ENCODE data around the gene STING1.
"Not testable (repeated sequence)": the region's sequence is repeated elsewhere in the genome, so short reads cannot be mapped to it uniquely, and the experiment has no call there.

STING1 gene

DNA sequence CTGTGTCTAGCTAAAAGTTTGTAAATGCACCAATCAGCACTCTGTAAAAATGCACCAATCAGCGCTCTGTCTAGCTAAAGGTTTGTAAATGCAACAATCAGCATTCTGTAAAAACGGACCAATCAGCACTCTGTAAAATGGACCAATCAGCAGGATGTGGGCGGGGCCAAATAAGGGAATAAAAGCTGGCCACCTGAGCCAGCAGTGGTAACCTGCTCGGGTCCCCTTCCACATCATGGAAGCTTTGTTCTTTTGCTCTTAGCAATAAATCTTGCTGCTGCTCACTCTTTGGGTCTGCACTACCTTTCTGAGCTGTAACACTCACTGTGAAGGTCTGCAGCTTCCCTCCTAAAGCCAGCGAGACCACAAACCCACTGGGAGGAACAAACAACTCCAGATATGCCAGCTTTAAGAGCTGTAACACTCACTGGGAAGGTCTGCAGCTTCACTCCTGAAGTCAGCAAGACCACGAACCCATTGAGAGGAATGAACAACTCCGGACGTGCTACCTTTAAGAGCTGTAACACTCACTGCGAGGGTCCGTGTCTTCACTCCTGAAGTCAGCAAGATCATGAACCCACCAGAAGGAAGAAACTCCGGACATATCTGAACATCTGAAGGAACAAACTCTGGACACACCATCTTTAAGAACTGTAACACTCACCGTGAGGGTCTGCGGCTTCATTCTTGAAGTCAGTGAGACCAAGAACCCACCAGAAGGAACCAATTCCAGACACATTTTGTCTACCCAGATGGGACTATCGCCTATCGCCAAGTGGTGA, 20.7 kb upstream of the STING1 start:
- DNase-seq, result not testable (repeated sequence)

GRCh38 chr5:139501381-139501780, 18.8 kb upstream of the STING1 start:
- no peak for DNase-seq

DNA sequence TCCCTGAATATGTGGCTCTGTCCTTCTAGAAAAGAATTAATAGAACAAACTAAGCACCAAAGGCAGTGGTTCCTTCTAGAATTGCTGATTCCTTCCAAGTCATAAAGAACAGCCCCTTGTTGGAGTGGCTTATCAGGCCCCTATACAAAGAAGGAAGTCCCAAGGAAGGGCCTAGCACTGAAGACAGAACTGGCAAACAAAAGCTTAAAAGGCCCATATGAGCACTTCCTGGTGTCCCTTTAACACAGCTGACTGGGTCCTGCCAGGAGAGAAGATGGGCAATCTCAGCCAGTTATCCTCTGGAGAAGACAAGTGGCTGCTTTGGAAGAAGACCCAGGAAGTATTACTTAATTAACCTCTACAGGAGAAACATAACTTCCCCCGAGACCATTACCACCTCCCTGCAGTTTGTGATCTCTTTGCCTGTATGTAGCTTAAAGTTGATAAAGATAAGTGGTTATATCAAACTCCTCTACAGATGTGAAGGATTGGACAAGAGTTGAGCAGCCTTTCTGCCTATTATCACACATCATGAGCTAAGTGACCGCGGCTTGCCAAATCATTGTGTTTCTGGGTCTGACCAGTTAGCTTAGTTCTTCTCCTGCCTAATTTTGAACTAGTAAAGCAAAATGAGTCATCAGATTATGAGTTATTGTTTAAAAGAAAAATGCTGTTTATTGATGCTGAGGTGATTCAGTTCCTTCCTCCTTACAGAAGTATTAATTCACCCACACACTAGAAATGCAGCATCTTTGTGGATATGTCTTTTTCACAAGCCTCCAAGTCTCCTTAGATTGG, 13.3 kb upstream of the STING1 start:
- no peak for DNase-seq

DNA sequence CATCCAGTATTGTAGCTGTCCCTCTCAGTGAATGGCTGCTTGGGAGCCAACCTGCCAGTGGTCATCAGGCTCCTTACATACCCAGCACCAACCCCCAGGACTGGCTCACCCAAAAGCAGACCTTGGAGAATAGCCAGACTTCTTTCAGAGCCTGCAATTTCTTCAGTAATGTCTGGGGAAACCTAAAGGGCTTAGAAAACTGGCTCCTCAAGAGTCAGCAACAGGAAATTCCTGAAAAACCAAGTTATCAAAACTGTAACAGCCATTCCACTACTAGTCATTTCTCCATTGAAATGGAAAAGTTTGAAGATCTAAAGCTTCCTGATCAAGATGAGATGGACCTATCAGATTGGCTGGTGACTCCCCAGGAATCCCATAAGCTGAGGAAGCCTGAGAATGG, 12.3 kb upstream of the STING1 start:
- DNase-seq, result no peak

- DNase-seq, result no peak
Observed at GRCh38 chr5:139494256-139494655, 11.7 kb upstream of the STING1 start.

DNA sequence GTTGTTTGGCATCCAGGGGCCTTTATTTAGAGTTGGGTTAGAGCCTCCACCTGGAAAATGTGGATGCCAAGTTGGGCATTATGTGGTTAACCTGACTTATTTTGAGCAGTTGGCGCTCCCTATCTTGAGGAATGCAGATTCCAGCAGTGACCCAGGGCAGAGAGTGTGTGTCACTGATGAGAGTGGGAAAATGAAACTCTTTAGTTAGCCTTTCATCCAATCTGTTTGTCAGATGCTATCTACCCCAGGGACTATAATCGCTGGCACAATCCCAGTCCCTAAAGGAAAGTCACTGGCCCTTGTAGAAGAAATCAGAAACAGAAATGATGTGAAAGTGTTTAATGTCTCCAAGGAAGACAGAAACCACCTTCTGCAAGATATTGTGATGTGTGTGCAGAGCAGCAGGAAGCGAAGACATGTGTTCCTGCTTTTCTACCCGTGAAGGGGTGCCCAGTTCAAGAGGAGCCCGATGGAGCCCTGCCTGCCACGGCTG, 10.2 kb upstream of the STING1 start:
- DNase-seq, result peak; percentile 39

DNA sequence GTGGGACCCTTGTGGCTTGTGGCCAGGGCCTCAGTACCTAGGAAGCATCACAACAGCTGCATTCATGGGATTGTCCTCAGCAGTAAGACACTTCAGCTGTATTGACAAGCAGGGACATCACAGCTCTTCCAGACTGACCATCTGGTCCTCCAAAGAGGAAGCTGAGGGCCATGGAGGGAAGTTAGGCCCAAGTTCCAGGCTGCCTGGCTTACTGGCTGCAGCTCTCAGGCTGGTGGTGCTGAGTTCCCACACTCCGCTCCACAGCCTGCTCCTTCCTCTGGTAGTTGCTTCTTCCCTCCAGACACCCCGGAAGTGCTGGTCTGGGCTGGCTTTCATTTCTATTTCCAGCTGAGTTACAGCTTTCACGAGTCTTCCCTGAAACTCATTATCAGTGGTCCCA, 5.7 kb upstream of the STING1 start:
- peak; percentile 32 for DNase-seq

DNA sequence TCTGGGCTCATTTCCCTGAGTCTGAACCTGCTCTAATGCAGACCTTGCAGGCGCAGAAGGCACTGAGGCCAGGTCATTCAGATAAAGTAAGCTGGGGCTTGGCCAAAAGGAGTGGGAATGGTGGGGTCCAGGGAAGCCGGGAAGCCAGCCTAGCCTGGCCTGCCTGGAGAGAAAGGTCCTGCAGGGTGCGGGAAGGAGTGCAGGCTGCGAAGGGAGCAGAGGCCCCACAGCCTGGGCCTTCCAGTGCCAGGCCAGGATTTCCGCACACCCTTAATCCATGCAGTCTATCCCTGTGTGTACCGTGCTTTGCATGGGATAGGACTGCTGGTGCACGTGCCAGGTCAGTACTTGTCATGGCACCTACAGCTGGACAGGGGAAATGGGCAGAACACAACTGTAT, 3.6 kb upstream of the STING1 start:
- no peak for DNase-seq

- not testable (repeated sequence) for DNase-seq
Observed at GRCh38 chr5:139482890-139483208, 291 bp upstream of the STING1 start.

DNA sequence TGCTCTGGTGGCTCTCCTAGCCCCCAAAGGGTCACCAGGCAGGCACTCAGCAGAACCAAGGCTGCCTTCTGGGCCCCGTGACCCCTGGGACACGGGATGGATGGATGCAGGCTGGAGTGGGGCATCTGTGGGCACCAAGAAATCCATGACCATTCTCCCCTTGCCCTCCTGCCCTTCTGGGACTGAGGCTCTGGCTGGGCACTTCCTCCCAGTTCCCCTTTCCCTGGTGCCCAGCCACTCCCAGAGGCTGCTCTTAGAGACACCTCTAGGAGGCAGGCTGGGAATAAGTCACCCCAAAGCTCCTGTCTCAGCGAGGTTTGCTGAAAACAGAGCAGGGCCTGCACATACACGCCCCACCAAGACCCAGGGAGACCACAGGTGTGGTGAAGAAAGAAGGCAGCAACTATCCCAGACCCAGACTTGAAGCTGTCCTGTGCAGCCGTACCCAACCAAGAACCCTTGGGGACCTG, 943 bp downstream of the STING1 start:
- peak; percentile 55 for DNase-seq

DNA sequence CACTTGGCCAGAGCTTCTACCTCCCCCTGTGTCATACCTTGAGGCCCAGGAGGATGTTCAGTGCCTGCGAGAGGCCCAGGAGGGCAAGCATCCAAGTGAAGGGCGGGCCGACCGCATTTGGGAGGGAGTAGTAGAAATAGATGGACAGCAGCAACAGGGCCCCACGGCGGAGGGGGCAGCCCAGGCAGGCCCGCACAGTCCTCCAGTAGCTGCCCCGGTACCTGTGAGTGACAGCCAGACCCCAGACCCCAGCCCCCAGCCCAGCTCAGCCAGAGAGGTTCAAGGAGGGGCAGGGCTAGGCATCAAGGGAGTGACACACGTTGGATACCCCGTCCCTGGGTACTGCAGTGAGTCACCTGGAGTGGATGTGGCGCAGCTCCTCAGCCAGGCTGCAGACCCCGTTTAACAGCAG, 1.4 kb downstream of the STING1 start:
- DNase-seq, result peak; percentile 78

DNA sequence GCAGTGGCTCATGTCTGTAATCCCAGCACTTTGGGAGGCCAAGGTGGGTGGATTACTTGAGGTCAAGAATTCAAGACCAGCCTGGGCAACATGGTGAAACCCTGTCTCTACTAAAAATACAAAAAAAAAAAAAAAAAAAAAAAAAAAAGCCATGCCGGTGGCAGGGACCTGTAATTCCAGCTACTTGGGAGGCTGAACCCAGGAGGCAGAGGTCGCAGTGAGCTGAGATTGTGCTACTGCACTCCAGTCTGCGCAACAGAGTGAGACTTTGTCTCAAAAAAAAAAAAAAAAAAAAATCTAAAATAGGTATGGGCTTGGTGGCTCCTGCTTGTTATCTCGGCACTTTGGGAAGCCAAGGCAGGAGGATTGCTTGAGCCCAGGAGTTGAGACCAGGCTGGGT, 2.8 kb downstream of the STING1 start:
- not testable (repeated sequence) for DNase-seq

DNA sequence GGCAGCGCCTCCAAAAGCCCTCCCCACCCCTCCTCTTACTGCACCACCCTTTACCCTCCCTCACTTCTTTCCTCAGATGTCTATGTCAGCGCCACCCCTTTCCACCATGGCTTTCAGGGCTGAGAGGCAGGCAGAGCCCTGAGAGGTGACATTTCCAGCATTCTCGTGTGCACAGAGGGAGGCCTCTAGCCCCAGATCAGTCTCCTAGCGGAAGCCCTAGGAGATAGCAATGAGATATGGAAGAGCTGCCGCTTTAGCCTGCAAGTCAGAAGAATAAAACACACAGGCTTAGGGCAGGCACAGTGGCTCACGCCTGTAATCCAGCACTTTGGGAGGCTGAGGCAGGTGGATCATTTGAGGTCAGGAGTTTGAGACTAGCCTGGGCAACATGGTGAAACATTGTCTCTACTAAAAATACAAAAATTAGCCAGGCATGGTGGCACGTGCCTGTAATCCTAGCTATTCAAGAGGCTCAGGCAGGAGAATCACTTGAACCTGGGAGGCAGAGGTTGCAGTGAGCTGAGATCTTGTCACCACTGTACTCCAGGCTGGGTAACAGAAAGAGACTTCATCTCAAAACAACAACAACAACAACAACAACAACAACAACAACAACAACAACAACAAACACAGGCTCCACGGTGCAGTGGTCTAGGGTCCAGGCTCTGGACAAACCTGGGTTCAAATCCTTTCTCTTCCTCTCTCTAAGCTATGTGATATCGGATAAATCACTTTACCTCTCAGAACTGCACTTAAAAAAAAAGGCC, 3.7 kb downstream of the STING1 start:
- DNase-seq, result not testable (repeated sequence)

DNA sequence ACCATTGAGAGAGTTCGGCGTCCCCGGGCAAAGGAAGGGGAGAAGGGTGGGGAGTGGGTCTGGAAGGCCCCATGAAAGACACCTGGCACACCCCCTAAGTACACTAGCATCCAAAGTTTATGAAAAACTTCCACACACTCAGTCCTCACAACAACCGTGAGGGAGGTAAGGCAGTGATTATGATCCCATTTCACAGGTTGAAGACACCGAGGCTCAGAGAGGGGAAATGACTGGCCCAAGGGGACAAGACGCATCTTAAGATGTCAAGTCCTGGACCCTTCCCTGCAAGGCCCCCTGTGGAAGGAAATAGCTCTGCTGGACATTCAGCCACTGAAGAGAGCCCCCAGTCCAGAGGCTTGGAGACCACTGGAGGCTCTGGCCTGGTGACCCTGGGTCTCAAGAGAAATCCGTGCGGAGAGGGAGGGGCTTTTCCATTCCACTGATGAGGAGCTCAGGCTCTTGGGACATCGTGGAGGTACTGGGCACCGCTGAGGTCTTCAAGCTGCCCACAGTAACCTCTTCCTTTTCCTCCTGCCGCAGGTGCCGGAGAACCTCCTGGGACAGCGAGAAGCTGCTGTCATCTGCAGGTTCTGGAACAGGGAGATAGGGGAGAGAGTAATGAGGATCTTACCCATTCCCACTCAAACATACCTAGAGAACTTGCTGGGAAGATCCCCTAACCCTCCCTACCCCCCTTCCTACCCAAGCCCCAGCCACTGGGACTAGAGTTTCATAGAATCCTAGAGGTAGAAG, 6.5 kb downstream of the STING1 start:
- no peak for DNase-seq

DNA sequence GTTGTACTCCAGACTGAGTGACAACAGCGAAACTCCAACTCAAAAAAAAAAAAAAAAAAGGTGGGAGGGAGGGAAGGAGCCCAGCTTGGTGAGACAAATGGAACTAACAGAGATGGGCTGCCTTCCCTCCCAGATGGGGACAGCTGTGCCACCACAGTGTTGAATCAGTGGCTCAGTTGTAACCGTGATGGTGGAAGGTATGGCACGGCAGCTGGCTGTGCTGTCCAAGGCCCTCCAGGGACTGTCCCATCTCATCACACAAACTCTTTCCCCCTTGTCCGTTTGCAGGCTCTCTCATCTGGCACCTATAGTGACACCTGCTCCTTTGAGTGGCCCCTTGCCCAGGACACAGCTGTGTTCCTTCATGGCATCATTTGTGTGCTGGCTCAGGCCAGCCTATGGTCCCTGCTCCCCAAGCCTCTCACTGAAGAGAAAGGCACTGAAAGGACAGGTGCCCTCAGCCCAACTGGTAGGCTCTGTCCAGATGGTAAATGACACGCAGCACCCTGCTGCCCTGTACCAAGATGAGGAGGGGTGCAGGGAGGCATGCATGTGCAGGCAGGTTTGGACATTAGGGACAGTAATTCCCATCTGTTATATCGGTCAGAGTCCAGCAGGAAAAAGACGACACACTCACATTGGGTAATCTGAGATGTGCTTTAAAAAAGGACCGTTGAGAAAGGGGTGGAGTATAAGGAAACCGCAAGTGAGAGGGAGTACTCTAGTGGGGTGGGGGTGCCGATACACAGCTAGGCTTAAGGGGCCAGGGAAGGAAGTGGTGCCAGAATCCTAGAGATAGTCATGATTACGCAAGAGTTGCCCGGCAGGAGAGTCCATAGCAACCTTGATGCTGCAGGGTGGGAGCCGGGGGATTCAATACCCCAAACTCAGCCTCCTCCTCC, 7.4 kb downstream of the STING1 start:
- peak; percentile 63 for DNase-seq

DNA sequence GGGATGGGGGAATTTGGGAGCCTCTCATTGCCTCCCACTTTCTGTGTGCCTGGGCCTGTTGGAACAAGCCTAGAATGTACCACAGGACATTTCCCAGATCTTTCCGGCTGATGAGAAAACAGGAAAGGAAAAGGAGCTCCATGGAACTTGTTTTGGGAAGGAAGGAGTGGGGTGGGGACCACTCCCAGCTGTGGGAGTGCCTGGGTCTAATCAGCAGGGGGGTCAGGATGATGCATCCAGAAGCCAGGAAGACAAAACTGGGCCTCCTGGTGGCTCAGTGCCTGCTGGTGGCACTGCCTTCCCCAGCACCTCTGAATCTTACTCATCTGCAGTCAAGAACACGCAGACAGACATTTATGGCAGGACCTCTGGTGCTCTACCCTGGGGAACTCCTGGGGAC, 9.0 kb downstream of the STING1 start:
- DNase-seq, result peak; percentile 42

- DNase-seq, result no peak
Observed at GRCh38 chr5:139473105-139473504, 9.5 kb downstream of the STING1 start.

GRCh38 chr5:139472386-139473030, 10.1 kb downstream of the STING1 start:
- DNase-seq, result peak; percentile 46

- peak; percentile 71 for DNase-seq
Observed at GRCh38 chr5:139470821-139471300, 11.7 kb downstream of the STING1 start, which contains the start of gene SMIM33. SMIM33 (plus strand) TSS chr5:139471004; CDS start chr5:139471122, 118 bp downstream.

DNA sequence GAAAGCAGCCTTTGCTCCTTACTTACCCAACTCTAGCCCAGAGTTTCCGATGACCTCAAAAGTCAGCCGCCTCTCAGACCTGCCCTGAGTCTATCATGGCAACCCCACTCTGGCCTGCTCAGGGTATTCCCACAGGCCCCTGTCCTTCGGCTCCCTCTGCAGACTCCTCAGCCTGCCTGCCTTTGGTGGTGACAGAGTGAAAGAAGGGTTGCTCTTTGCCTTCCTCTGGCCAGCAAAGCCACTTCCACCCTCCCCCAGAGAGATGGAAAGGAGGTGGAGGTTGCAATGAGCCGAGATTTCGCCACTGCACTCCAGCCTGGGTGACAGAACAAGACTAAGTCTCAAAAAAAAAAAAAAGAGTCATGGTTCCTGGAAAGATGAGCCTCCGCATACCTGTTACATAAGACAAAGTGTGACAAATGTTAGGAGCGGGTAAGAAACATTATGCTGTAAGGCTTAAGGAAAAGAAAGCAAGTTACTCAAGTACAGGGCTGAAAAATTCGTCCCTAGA, 14.1 kb downstream of the STING1 start:
- DNase-seq, result peak; percentile 19

All from CD4-positive, alpha-beta T cell treated with Interleukin-17A for 4 hours (primary cell).